Activated T-cell treated with anti-CD3 and anti-CD28 coated beads, Interleukin-2, amount 50 U/mL, for 48 hours (primary cell): ENCODE measurements around the gene PLPPR3.

Experiments
- DNase-seq, 2 experiments: peaks; one replicate each; pipeline ENCODE4 v3.0.0-alpha.2; 2020

The PLPPR3 gene

DNA sequence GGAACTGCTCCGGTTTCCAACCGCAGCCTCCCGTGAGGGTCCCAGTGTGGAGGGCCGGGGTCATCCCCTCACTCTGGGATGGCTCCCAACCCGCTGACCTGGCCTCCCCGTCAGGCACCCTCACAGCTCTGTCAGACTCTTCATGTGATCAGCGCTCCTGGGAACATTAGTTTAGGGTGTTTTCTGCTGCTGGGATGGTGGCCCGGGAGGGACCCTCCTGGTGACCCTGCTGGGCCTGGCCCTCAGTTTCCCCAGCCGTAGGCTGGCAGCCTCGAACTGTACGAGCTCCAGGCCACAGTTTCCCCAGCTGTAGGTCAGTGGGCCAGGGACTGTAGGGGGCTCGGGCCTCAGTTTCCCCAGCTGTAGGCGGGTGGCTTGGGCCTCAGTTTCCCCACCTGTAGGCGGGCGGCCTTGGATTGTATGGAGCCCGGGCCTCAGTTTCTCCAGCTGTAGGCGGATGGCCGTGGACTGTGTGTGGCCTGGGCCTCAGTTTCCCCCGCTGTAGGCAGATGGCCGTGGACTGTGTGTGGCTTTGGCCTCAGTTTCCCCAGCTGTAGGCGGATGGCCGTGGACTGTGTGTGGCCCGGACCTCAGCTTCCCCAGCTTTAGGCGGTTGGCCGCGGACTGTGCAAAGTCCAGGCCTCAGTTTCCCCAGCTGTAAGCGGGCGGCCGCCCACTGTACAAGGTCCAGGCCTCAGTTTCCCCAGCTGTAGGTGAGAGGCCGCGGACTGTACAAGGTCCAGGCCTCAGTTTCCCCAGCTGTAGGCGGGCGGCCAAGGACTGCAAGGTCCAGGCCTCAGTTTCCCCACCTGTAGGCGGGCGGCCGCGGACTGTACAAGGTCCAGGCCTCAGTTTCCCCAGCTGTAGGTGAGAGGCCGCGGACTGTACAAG is 25.8 kb downstream of the PLPPR3 start:
- no peak for DNase-seq

DNA sequence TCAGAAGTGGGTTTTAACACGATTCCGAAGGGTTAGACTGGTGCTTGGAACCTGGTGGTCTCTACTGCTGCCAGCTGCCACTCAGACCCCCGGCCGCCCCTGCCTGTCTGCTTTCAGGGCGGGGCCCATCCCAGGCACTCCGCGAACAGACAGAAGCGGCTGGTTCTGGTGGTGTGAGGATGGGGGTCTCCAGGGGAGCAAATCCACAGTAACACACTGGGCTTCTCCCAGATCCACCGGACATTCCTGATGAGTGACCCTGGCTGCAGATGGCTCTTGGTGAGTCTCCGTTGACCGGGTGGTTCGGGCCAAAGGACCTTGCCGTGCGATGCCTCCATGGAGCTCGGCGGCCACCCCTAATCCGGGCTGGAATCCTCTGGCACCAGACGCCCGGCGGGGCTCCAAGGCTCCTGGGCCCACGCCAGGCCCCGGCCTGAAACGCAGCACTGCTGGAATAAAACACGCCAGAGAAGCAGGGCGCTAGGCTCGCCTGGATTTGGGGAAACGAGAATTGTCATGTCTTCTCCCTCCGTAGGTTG is 26.6 kb downstream of the PLPPR3 start:
- DNase-seq = no peak

- no peak for DNase-seq
These were observed 27.9 kb downstream of the PLPPR3 start for GRCh38 chr19:793806-794205.

DNA sequence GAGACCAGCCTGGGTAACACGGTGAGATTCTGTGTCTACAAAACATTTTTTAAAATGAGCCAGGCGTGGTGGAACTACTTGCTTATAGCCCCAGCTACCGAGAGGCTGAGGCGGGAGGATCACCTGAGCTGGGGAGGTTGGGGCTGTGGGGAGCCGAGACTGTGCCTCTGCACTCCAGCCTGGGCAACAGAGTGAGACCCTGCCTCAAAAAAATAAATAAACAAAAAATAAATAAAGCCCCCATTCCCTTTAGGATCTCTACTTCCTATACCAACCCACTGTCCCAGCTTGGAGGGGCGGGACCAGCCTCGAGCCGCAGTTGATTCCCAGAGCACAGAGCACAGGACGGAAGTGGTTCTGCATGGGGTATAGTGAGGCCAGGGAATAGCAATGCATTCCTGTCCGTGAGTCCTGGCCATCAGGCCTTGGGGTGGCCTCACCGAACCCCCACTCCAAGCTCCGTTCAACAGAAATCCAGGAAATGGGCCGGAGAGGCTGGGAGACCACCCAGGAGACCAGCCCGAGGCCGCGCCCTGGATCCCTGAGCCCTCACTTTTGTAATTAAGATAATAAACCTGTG is 29.4 kb downstream of the PLPPR3 start:
- DNase-seq = no peak

- DNase-seq = no peak
These were observed 30.0 kb downstream of the PLPPR3 start for GRCh38 chr19:791567-792305.

DNA sequence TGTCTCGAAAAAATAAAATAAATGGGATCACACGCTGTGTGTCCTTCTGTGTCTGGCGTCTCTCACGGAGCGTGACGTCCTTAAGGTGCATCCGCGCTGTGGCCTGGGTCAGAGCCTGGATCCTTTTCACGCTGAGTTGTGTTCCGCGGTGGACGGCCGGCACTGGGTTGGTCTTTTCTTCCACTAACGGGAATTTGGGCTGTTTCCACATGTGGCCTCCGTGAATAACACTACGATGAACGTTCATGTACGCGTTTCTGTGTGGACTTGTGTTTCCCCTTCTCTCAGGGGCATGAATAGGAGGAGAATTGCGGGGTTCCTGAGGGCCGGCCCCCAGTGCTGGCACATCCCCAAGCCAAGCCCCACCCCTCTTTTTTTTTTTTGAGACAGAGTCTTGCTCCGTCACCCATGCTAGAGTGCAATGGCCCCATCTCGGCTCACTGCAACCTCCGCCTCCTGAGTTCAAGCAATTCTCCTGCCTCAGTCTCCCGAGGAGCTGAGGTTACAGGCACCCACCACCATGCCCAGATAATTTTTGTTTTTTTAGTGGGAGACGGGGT is 30.7 kb downstream of the PLPPR3 start:
- DNase-seq = no peak

DNA sequence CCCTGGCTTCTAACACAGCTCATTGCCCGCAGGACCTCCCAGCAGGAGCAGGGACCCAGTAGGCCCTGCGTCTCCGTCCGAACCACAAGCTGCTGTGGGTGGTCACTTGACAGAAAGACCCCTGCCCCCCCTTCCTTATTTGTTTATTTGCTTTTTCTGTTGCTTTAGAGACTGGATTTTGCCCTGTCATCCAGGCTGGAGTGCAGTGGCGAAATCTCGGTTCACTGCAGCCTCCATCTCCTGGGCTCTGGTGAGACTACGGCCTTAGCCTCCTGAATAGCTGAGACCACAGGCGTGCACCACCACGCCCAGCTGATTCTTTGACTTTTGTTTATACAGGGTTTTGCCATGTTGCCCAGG is 32.1 kb downstream of the PLPPR3 start:
- DNase-seq = no peak

DNA sequence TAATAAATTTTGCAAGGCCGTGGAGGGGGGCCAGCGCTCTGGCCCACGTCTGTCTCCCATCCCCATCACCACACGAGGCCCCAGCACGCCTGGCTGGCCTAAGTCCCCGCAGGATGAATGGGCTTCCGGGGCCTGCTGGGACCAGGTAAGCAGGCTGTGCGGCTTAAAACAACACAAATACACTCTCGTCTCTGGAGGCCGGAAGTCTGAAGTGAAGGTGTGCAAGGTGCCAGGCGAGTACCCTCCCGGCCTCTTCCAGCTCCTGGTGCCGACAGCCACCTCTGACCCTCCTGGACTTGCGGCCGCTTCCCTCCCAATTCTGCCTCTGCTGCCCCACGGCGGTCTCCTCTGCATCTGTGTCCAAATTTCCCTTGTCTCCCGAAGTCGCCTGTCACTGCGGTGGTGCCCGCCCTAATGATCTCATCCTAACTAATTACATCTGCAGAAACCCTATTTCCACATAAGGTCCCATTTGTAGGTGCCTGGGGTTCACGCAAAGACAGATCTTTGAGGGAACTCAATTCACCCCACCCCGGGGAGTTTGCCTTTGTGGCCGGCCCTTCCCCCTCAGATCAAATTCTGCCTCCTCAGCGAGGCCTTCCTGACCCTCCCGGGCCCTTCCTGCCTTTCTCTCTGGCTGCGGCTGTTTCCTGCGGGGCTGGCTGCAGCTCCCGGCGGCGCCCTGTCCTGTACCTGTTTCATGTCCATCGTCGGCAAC is 32.6 kb downstream of the PLPPR3 start:
- DNase-seq = no peak

DNA sequence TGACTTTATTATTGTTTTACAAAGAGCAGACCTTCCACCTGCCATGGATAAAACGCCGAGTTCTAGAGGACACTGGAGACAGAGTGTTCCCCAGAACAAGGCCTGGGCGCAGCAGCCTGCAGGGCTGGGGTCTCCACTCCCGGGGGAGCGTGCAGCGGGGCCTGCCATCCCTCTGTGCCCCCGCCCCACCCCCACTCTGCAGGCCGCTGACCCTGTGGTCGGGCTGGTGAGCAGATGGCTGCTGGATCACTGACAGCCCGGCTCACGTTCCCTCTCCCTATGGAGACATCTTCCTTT is 33.1 kb downstream of the PLPPR3 start:
- no peak for DNase-seq

GRCh38 chr19:787536-787935 is 34.2 kb downstream of the PLPPR3 start:
- DNase-seq = no peak

DNA sequence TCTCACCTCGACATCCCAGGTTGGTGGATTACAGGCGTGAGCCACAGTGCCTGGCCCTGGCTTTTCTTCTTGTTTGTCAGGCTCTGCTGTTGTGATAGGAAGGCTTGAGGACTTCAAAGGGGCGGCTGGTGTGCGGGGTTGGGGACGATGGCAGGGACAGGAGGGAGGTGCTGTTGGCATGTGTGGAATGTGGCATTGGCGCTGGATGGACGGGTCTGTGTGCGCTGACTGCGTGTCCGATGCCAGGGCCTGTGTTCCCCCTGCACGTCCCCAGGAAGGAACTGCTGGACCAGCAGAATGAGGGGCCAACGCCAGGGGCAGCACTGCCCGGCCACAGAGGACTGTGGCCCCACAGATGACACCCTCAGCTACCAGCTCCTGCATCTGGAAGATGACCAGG is 37.2 kb downstream of the PLPPR3 start:
- no peak for DNase-seq

DNA sequence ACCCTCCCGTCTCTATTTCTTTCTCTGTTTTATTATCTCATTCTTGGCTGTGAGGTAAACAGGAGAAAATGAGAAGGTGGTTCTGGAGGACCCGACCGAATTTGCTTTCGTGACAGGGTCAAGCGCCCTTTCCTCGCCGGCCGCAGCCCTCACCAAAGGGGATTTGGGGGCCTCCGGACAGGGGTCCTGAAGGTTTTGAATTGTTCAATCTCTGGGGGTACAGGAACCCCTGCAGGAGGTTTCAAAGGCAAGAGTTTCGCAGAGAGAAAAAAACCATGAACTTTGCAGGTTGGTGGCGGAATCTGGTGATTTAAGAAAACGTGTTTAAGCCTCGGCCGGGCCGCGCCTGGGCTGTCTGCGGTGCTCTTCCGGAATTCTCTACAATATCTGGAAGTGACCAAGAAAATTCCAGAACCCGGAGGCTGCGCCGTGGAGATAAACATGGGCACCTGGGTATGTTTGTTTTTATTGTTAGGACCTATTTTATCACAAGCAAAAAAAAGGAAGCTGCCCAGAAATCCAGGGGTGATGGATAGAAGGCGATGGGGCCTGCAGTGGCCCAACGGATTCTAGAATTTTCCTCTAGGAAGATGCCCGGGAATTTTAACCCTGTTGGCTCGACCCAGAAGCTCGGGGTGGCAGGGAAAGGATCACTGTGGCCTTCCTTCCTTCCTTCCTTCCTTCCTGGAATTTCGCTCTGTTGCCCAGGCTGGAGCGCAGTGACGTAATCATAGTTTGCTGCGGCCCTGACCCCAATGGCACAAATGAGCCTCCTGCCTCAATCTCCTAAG is 38.7 kb downstream of the PLPPR3 start:
- no peak for DNase-seq

GRCh38 chr19:782185-782877 is 39.4 kb downstream of the PLPPR3 start:
- DNase-seq = no peak

DNA sequence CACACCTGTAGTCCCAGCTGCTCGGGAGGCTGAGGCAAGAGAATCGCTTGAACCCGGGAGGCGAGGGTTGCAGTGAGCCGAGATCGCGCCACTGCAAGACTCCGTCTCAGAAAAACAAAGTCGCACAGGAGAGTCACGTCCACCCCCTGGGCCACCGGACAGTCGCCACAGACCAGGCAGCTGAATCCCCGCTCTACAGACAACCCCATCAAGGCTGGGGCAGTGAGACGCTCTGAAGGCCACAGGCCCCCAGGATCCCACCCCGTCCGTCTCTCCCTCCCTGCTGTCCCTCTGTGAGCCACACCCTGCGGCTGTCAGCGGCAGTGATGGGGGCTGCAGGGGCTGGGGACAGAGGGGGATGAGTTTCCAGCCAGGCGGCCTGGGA is 40.0 kb downstream of the PLPPR3 start:
- no peak for DNase-seq

DNA sequence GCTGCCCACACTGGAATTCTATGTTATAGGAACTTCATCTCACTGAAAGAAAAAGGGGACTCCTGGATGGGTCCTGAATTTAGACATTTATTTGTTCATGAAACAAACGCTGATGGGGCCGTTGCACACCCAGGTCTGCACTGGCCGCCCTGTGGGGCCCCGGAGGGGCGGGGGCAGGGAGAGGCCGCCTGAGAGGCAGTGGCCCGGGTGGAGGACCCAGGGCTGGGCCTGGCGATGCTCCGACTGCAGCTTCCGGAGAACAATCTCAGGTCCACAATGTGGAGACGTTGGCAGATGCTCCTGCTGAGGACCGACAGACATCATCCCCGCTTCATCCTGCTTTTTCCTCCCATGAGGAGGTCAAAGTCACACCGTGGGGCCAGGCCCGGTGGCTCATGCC is 40.8 kb downstream of the PLPPR3 start:
- no peak for DNase-seq

DNA sequence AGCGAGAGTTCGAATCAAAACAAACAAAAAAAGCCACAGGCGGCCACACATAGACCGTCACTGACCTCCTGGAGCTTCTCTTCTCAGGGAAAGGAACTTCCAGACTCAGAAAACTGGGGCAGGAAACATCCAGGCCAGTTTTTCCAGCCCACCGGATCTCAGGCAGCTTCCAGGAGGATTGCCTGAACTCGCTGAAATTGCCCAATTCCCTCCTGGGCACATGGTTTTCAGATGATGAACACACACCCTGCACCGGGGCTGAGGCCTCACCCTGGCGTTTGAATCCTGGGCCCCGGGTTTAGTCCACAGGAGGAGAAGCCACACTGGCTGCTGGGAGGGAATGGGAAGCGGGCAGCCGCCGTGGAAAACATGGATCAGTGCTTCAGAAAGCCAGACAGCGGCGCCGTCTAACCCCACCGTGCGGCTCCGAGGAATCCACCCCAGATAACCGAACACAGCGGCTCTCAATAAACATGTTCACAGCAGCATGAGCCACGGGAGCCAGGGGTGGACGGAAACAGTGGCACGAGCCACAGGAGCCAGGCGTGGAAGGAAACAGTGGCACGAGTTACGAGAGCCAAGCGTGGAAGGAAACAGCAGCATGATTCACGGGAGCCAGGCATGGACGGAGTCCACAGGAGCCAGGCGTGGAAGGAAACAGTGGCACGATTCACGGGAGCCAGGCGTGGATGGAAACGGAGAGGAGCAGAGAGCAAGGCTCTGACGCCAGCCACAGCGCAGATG is 42.7 kb downstream of the PLPPR3 start:
- DNase-seq = no peak

DNA sequence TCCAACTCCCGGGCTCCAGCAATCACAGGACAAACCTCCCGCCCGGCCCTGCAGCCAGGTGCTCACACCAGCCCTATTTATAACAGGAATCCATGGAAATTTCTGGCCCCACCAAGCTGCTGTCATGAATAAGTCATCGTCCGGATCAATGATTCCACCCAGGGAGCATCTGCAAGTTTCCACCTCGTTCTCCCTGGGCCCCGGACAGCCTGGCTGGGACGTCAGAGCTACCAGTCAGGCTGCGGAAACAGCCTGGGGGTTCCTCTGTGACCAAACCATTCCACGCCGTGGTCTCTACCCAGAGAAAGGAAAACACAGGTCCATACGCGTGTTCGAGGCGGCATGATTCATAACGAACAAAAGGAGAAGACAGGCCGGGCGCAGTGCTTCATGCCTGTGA is 45.2 kb downstream of the PLPPR3 start:
- no peak for DNase-seq

GRCh38 chr19:772730-773436 is 48.9 kb downstream of the PLPPR3 start:
- no peak for DNase-seq

DNA sequence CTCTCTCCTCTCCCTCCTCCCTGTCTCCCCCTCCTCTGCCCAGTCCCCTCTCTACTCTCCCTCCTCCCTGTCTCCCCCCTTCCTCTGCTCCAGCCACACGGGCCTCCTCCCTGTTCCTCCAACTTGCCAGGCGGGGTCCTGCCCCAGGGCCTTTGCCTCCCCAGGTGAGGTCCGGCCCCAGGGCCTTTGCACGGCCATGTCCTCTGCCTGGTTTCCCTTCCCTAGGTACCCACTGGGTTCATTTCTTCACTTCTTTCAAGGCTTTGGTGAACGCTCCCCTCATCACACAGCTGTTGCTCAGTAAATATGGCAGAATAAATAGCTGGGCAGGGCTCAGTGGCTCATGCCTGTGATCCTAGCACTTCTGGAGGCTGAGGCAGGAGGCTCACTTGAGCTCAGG is 49.7 kb downstream of the PLPPR3 start:
- DNase-seq = no peak

GRCh38 chr19:771332-771785 is 50.4 kb downstream of the PLPPR3 start:
- DNase-seq = peak; percentile 37 to 55
